ENCODE data around the gene AUTS2. TPM values are rescaled to one million over a fixed set of nuclear protein-coding genes. Genes with fewer than 3 reads are reported as not detected.

Gene AUTS2
- total and polyA plus RNA-seq, 2 donors (not counting 1 experiment from before 2014, with no cell fraction given) = 0.60 to 9.1 TPM

DNA sequence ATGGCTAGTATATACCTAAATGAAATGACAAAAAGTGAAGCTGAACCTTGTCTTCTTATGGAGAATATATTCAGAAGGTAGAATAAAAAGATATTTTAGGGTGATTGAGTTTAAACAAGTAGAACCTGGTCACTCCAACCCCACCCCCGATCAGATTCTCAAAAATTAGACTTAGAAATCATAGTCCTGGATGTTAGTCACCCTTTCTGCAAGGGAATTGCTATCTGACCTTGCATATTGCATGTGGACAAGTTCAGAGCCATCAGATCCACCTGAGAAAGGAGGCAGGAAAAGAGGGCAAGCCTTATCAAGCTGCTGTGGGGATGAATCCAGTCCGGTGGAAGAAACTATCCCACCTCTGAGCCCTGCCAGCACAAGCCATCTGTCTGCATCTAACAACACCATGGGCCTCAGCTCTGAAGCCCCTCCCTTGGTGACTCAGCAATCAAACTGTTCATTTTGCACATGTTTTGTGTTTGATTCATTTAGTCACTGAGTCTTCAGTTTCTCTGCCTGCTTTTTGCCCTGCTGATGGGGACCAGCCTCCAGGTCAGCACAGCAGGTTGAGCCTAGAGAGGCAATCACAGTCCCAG, 727.3 kb downstream of the AUTS2 start:
- H3K4me2 ChIP-seq (ENCODE audit: extremely low read depth, insufficient read depth, low read length) = peak overlapping the region; percentile 67
- DNase-seq (ENCODE audit: low read depth in 2 of 2) = peak; percentile 70 to 85

DNA sequence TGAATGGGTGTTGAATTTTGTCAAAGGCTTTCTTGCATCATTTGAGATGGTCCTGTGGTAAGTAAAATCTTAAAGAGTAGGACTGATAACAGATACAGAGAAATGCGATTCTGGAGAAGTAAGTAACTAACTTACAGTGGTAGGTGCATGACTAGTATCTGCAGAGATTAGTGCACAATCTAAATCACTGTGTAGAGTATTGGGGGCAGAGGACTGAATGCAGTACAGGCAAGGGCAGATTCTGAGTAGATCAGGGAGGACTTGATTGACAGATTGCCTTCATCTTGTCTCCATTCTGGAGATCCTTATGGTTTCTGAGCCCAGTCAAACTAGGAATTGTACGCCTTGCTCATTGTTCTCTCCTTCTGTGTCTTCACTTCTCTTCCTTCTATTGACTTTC, 736.0 kb downstream of the AUTS2 start:
- Histone ChIP-seq H2AFZ (ENCODE audit: low read length) (no peak overlapping the region), H3K4me3 (replicated peaks in 1 of 4; ENCODE audit: control extremely low read depth in 1 of 4, insufficient read depth in 1 of 4, low read depth in 3 of 4, low read length in 4 of 4) (no peak overlapping the region)

More for the DNA sequence above, 727.3 kb downstream of the AUTS2 start:
- Histone ChIP-seq H2AFZ (ENCODE audit: low read length) (peak overlapping the region; percentile 45), H3K36me3 (ENCODE audit: control insufficient read depth, insufficient read depth, low read length) (no peaks in the 10 kb centered on the region), H3K4me1 (ENCODE audit: control insufficient read depth, extremely low read depth, insufficient read depth, low read length) (peaks cover 7% of the 10 kb centered on the region), H3K9ac (ENCODE audit: insufficient read depth, low read length) (no peak overlapping the region), H3K27me3 (ENCODE audit: control insufficient read depth, insufficient read depth, low read length) (no peaks in the 10 kb centered on the region), H3K9me3 (ENCODE audit: control insufficient read depth, insufficient read depth, low read depth, low read length) (no peaks in the 10 kb centered on the region), H4K20me1 (ENCODE audit: control insufficient read depth, extremely low read depth, insufficient read depth, low read length) (no peaks in the 10 kb centered on the region), H3K27ac (ENCODE audit: insufficient read depth, low read length) (no peak overlapping the region), H3K4me3 (replicated peaks in 1 of 4; ENCODE audit: control extremely low read depth in 1 of 4, insufficient read depth in 1 of 4, low read depth in 3 of 4, low read length in 4 of 4) (no peak overlapping the region), H3K79me2 (ENCODE audit: control insufficient read depth, insufficient read depth, low read length) (no peaks in the 10 kb centered on the region)
- TF ChIP-seq EZH2 (IDR thresholded peaks at IDR 0.05; ENCODE audit: low read length, missing control alignments) = no peak
- TF ChIP-seq, protein P1, sequence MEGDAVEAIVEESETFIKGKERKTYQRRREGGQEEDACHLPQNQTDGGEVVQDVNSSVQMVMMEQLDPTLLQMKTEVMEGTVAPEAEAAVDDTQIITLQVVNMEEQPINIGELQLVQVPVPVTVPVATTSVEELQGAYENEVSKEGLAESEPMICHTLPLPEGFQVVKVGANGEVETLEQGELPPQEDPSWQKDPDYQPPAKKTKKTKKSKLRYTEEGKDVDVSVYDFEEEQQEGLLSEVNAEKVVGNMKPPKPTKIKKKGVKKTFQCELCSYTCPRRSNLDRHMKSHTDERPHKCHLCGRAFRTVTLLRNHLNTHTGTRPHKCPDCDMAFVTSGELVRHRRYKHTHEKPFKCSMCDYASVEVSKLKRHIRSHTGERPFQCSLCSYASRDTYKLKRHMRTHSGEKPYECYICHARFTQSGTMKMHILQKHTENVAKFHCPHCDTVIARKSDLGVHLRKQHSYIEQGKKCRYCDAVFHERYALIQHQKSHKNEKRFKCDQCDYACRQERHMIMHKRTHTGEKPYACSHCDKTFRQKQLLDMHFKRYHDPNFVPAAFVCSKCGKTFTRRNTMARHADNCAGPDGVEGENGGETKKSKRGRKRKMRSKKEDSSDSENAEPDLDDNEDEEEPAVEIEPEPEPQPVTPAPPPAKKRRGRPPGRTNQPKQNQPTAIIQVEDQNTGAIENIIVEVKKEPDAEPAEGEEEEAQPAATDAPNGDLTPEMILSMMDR (conservative IDR thresholded peaks at IDR 0.05 in 1 of 2, IDR thresholded peaks at IDR 0.05 in 1 of 2; ENCODE audit: low read depth in 1 of 2, low read length in 2 of 2) = no peak

DNA sequence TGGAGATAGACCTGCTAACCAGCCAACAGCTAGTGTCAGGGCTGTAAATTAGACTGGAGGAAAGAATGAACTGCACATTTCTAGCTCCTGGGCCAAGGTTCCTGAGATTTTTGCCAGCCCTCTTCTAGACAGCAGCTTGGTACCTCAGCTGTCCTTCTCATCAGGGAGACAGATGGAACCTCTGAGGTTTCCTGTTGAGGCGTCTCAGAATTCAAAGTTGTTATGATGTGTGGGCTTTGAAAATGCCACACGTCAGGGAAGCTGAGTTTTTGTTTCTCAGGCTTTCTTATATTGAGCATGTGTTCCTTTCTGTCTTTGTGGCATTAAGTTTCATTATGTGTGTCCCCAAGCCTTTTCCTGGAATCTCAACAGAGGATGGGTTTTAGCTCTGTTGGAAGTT, 736.6 kb downstream of the AUTS2 start:
- Histone ChIP-seq H3K27me3 (ENCODE audit: control insufficient read depth, insufficient read depth, low read length) (no peaks in the 10 kb centered on the region), H3K36me3 (ENCODE audit: control insufficient read depth, insufficient read depth, low read length) (no peaks in the 10 kb centered on the region), H3K4me3 (replicated peaks in 1 of 4; ENCODE audit: control extremely low read depth in 1 of 4, insufficient read depth in 1 of 4, low read depth in 3 of 4, low read length in 4 of 4) (no peak overlapping the region), H3K9ac (ENCODE audit: insufficient read depth, low read length) (no peak overlapping the region), H3K4me1 (ENCODE audit: control insufficient read depth, extremely low read depth, insufficient read depth, low read length) (no peaks in the 10 kb centered on the region), H3K27ac (ENCODE audit: insufficient read depth, low read length) (no peak overlapping the region), H4K20me1 (ENCODE audit: control insufficient read depth, extremely low read depth, insufficient read depth, low read length) (no peaks in the 10 kb centered on the region), H3K79me2 (ENCODE audit: control insufficient read depth, insufficient read depth, low read length) (no peaks in the 10 kb centered on the region), H3K9me3 (ENCODE audit: control insufficient read depth, insufficient read depth, low read depth, low read length) (no peaks in the 10 kb centered on the region), H3K4me2 (ENCODE audit: extremely low read depth, insufficient read depth, low read length) (no peak overlapping the region), H2AFZ (ENCODE audit: low read length) (no peak overlapping the region)
- DNase-seq (ENCODE audit: low read depth in 2 of 2) = no peak
- no peak for TF ChIP-seq EZH2 (IDR thresholded peaks at IDR 0.05; ENCODE audit: low read length, missing control alignments)
- TF ChIP-seq, protein P1 (conservative IDR thresholded peaks at IDR 0.05 in 1 of 2, IDR thresholded peaks at IDR 0.05 in 1 of 2; ENCODE audit: low read depth in 1 of 2, low read length in 2 of 2) = no peak

More for the DNA sequence above, 736.0 kb downstream of the AUTS2 start:
- no peaks in the 10 kb centered on the region for H3K36me3 ChIP-seq (ENCODE audit: control insufficient read depth, insufficient read depth, low read length)
- H3K9me3 ChIP-seq (ENCODE audit: control insufficient read depth, insufficient read depth, low read depth, low read length) = no peaks in the 10 kb centered on the region
- TF ChIP-seq, protein P1 (conservative IDR thresholded peaks at IDR 0.05 in 1 of 2, IDR thresholded peaks at IDR 0.05 in 1 of 2; ENCODE audit: low read depth in 1 of 2, low read length in 2 of 2) = no peak
- TF ChIP-seq EZH2 (IDR thresholded peaks at IDR 0.05; ENCODE audit: low read length, missing control alignments) = no peak
- H3K4me1 ChIP-seq (ENCODE audit: control insufficient read depth, extremely low read depth, insufficient read depth, low read length) = no peaks in the 10 kb centered on the region
- H3K27me3 ChIP-seq (ENCODE audit: control insufficient read depth, insufficient read depth, low read length) = no peaks in the 10 kb centered on the region
- no peak for DNase-seq (ENCODE audit: low read depth in 2 of 2)
- H3K79me2 ChIP-seq (ENCODE audit: control insufficient read depth, insufficient read depth, low read length) = no peaks in the 10 kb centered on the region
- H4K20me1 ChIP-seq (ENCODE audit: control insufficient read depth, extremely low read depth, insufficient read depth, low read length) = no peaks in the 10 kb centered on the region
- no peak overlapping the region for H3K9ac ChIP-seq (ENCODE audit: insufficient read depth, low read length)
- H3K27ac ChIP-seq (ENCODE audit: insufficient read depth, low read length) = no peak overlapping the region
- no peak overlapping the region for H3K4me2 ChIP-seq (ENCODE audit: extremely low read depth, insufficient read depth, low read length)
